Thymus (tissue), 11 donors: Measurements from ENCODE around the gene SLC31A1. TPM values are rescaled to one million over a fixed set of nuclear protein-coding genes. Genes with fewer than 3 reads are reported as not detected.
"Not testable (repeated sequence)": the region's sequence is repeated elsewhere in the genome, so short reads cannot be mapped to it uniquely, and the experiment has no call there.

Source experiments
- DNase-seq, 9 donors: peaks; one replicate each; pipeline ENCODE4 v3.0.0-alpha.2; 2013; ENCODE audit warnings: low spot score in 9 of 9, low read depth in 6 of 9, missing footprints in 1 of 9
- H3K27ac ChIP-seq, 2 donors: one replicate each; pipeline ENCODE4 v1.5.1; 2013; ENCODE audit warnings: control low read depth in 1 of 2, low read depth in 1 of 2, low read length in 1 of 2, mild to moderate bottlenecking in 1 of 2, moderate library complexity in 1 of 2
- H3K27me3 ChIP-seq, 2 donors: one replicate each; pipeline ENCODE4 v1.5.1; 2013; ENCODE audit warnings: low read length in 1 of 2; ENCODE audit not compliant: control insufficient read depth in 2 of 2, insufficient read depth in 1 of 2
- H3K36me3 ChIP-seq, 2 donors: one replicate each; pipeline ENCODE4 v1.5.1; 2013; ENCODE audit warnings: low read length in 1 of 2, mild to moderate bottlenecking in 1 of 2, moderate library complexity in 1 of 2; ENCODE audit not compliant: control insufficient read depth in 2 of 2, insufficient read depth in 2 of 2
- H3K4me1 ChIP-seq, 2 donors: one replicate each; pipeline ENCODE4 v1.5.1; 2013; ENCODE audit warnings: low read length in 2 of 2; ENCODE audit not compliant: control insufficient read depth in 2 of 2, insufficient read depth in 2 of 2
- H3K4me3 ChIP-seq, 2 donors: one replicate each; pipeline ENCODE4 v1.5.1; 2013; ENCODE audit warnings: low read length in 2 of 2, control low read depth in 1 of 2, mild to moderate bottlenecking in 1 of 2
- H3K9me3 ChIP-seq, 2 donors: one replicate each; pipeline ENCODE4 v1.5.1; 2013; ENCODE audit warnings: low read length in 1 of 2, mild to moderate bottlenecking in 1 of 2; ENCODE audit not compliant: control insufficient read depth in 2 of 2, insufficient read depth in 1 of 2
- WGBS: extraction: QIAGEN DNeasy Blood & Tissue Kit; methylation state at CpG from one replicate; pipeline ENCODE4 v1.1.7; 2013; 5-methylcytosine and 5-hydroxymethylcytosine counted together
- polyA plus RNA-seq: library from polyadenylated mRNA; stranded (reverse); fragments of 200-250 nt; gene quantifications from one replicate; pipeline ENCODE4 v1.2.3, GENCODE V29; 2013
- total RNA-seq: library from RNA; stranded (reverse); fragments of 120-200 nt; gene quantifications from one replicate; pipeline ENCODE4 v1.2.4, GENCODE V29; 2013
- donor health status: healthy.

SLC31A1 gene
- total and polyA plus RNA-seq, 2 donors, result 5.4 to 6.4 TPM

DNA sequence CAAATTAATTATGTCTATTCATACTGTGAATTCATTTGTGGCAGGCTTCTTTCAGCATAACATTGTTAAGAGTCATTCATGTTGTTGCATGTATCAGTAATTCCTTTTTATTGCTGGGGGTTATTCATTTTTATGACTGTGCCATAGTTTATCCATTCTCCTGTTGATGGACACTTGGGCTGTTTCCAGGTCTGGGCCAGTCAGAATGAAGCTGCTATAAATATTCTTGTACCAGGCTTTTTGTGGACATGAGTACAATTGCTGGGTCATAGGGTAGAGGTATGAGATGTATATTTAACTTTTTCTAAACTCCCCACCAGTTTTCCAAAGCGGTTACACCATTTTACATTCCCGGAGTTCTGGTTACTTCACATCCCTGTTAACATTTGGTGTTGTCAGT, 67.7 kb downstream of the SLC31A1 start:
- WGBS, result over 99% methylated on average over 2 of the region's 2 CpGs
- peaks cover 73 to 88% of the 10 kb centered on the region in 2 donors for H3K36me3 ChIP-seq
- H3K4me3 ChIP-seq, result no peak overlapping the region
- DNase-seq, result no peak
- H3K4me1 ChIP-seq, result no peaks in the 10 kb centered on the region
- H3K27me3 ChIP-seq, result no peaks in the 10 kb centered on the region
- H3K9me3 ChIP-seq, result no peaks in the 10 kb centered on the region
- no peak overlapping the region for H3K27ac ChIP-seq

GRCh38 chr9:113290052-113290607, 68.8 kb downstream of the SLC31A1 start:
- DNase-seq, result no peak
- 93% methylated on average over 6 of the region's 6 CpGs for WGBS
- peaks cover 62 to 82% of the 10 kb centered on the region in 2 donors for H3K36me3 ChIP-seq
- H3K27me3 ChIP-seq, result no peaks in the 10 kb centered on the region
- H3K27ac ChIP-seq, result no peak overlapping the region
- no peaks in the 10 kb centered on the region for H3K4me1 ChIP-seq
- H3K9me3 ChIP-seq, result no peaks in the 10 kb centered on the region
- H3K4me3 ChIP-seq, result no peak overlapping the region

DNA sequence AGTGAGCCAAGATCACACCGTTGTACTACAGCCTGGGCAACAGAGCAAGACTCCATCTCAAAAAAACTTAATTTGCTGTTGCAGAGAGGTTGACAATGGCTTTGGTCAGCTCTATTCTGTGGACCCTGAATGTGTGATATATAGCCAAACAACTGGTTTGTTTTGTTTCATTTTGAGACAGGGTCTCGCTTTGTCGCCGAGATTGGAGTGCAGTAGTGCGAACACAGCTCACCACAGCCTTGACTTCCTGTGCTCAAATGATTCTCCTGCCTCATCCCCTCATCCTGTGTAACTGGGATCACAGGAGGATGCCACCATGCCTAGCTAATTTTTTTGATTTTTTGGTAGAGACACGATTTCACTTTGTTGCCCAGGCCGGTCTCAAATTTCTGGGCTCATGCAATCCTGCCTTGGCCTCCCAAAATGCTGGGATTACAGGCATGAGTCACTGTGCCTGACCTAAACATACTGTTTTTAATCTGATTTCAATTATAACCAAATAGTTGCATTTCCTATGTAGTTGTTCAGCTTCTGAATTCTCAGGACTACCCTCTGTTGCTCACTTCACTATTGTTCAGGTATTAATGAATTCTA, 72.0 kb downstream of the SLC31A1 start:
- peaks cover 40 to 53% of the 10 kb centered on the region in 2 donors for H3K36me3 ChIP-seq
- WGBS, result 93% methylated on average over 7 of the region's 7 CpGs
- no peaks in the 10 kb centered on the region for H3K9me3 ChIP-seq
- no peak overlapping the region for H3K27ac ChIP-seq
- no peak for DNase-seq
- no peaks in the 10 kb centered on the region for H3K4me1 ChIP-seq
- no peaks in the 10 kb centered on the region for H3K27me3 ChIP-seq
- no peak overlapping the region for H3K4me3 ChIP-seq

- not testable (repeated sequence) for H3K27ac ChIP-seq, DNase-seq, H3K9me3 ChIP-seq, H3K27me3 ChIP-seq, H3K4me3 ChIP-seq, H3K4me1 ChIP-seq
- peaks cover 17 to 25% of the 10 kb centered on the region in 2 donors for H3K36me3 ChIP-seq
- 97% methylated on average over 8 of the region's 8 CpGs for WGBS
Observed at GRCh38 chr9:113296247-113296646, 74.9 kb downstream of the SLC31A1 start.

- WGBS, result 91% methylated on average over 9 of the region's 9 CpGs
- Histone ChIP-seq H3K4me1 (no peaks in the 10 kb centered on the region), H3K36me3 (peaks cover 10 to 19% of the 10 kb centered on the region in 2 donors), H3K9me3 (no peaks in the 10 kb centered on the region), H3K27ac (no peak overlapping the region), H3K27me3 (no peaks in the 10 kb centered on the region), H3K4me3 (no peak overlapping the region)
- DNase-seq, result no peak
Observed at GRCh38 chr9:113296796-113297558, 75.6 kb downstream of the SLC31A1 start.

- H3K4me3 ChIP-seq, result no peak overlapping the region
- no peak overlapping the region for H3K27ac ChIP-seq
- no peaks in the 10 kb centered on the region for H3K27me3 ChIP-seq
- H3K36me3 ChIP-seq, result peaks cover 1 to 6% of the 10 kb centered on the region in 2 donors
- H3K9me3 ChIP-seq, result no peaks in the 10 kb centered on the region
- DNase-seq, result no peak
- 98% methylated on average over 8 of the region's 8 CpGs for WGBS
- no peaks in the 10 kb centered on the region for H3K4me1 ChIP-seq
Observed at GRCh38 chr9:113298311-113298710, 77.0 kb downstream of the SLC31A1 start.

- Histone ChIP-seq H3K9me3 (no peaks in the 10 kb centered on the region), H3K36me3 (peaks cover 0 to 4% of the 10 kb centered on the region in 2 donors), H3K4me3 (no peak overlapping the region), H3K27me3 (no peaks in the 10 kb centered on the region), H3K27ac (no peak overlapping the region), H3K4me1 (no peaks in the 10 kb centered on the region)
- no peak for DNase-seq
- 93% methylated on average over 15 of the region's 15 CpGs for WGBS
Observed at GRCh38 chr9:113298924-113299770, 77.8 kb downstream of the SLC31A1 start.

DNA sequence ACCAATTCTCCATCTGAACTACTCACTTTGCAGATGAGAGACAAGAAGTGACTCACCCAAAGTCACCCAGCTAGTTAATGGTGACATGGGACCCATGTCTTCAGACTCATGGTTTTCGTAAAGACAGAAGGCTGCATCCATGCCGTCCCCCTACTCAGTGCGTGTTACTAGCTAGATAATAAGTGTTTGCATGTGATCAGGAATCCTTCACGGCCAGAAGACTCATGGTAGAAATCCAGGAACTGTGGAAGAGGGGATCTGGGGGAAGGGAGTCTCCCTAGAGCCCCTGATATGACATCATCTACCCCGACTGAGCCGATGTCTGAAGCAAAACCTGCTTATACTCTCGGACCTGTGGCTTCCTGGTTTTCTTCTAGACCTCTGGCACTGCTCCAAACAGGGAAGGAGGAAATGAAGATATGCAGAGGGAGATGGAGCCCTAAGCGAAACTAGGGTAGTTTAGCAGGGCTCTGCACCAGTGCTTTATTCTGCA, 78.5 kb downstream of the SLC31A1 start:
- Histone ChIP-seq H3K4me1 (no peaks in the 10 kb centered on the region), H3K27me3 (no peaks in the 10 kb centered on the region), H3K36me3 (peaks cover 0 to 2% of the 10 kb centered on the region in 2 donors), H3K27ac (no peak overlapping the region), H3K4me3 (no peak overlapping the region), H3K9me3 (no peaks in the 10 kb centered on the region)
- WGBS, result 52% methylated on average over 8 of the region's 8 CpGs
- DNase-seq, result peak in 1 of 9 donors; percentile 8
